Parathyroid adenoma (tissue), 2 donors: ENCODE measurements around the gene TOMT.
"Not testable (repeated sequence)": the region's sequence is repeated elsewhere in the genome, so short reads cannot be mapped to it uniquely, and the experiment has no call there.

Experiments used
- H2AFZ ChIP-seq: fragments of 300-600 bp; sonication (generic); one replicate; pipeline ENCODE4 v1.7.0; 2017; ENCODE audit warnings: antibody characterized with exemption, mild to moderate bottlenecking
- H3K27ac ChIP-seq: fragments of 300-600 bp; sonication (generic); one replicate; pipeline ENCODE4 v1.7.0; 2017
- H3K27me3 ChIP-seq: fragments of 300-600 bp; sonication (generic); one replicate; pipeline ENCODE4 v1.7.0; 2017; ENCODE audit warnings: low read length; ENCODE audit not compliant: control insufficient read depth, insufficient read depth
- H3K36me3 ChIP-seq: fragments of 300-600 bp; sonication (generic); one replicate; pipeline ENCODE4 v1.7.0; 2017; ENCODE audit warnings: low read length; ENCODE audit not compliant: control insufficient read depth, insufficient read depth
- H3K4me1 ChIP-seq: fragments of 300-600 bp; sonication (generic); one replicate; pipeline ENCODE4 v1.7.0; 2017; ENCODE audit warnings: control low read depth
- H3K4me2 ChIP-seq: fragments of 300-600 bp; sonication (generic); one replicate; pipeline ENCODE4 v1.7.0; 2017; ENCODE audit warnings: low read length
- H3K4me3 ChIP-seq: fragments of 300-600 bp; sonication (generic); one replicate; pipeline ENCODE4 v1.7.0; 2017; ENCODE audit warnings: low read depth, low read length
- H3K79me2 ChIP-seq: fragments of 300-600 bp; sonication (generic); one replicate; pipeline ENCODE4 v1.7.0; 2017; ENCODE audit warnings: control low read depth
- H3K9ac ChIP-seq: fragments of 300-600 bp; sonication (generic); one replicate; pipeline ENCODE4 v1.7.0; 2017; ENCODE audit warnings: mild to moderate bottlenecking
- H3K9me3 ChIP-seq: fragments of 300-600 bp; sonication (generic); one replicate; pipeline ENCODE4 v1.7.0; 2017; ENCODE audit warnings: low read length; ENCODE audit not compliant: control insufficient read depth
- CTCF ChIP-seq: fragments of 300-600 bp; sonication (generic); IDR thresholded peaks from one replicate; pipeline ENCODE4 v1.7.0; 2017; ENCODE audit warnings: antibody characterized with exemption, mild to moderate bottlenecking
- donor health status: primary hyperparathyroidism.

TOMT gene

GRCh38 chr11:72150882-72151281 lies 45.2 kb downstream of the TOMT start:
- Histone ChIP-seq H2AFZ (no peak overlapping the region), H3K4me2 (no peak overlapping the region), H3K9me3 (no peaks in the 10 kb centered on the region), H3K27ac (no peak overlapping the region), H3K36me3 (no peaks in the 10 kb centered on the region), H3K79me2 (no peaks in the 10 kb centered on the region), H3K4me3 (no peak overlapping the region), H3K4me1 (no peaks in the 10 kb centered on the region), H3K27me3 (no peaks in the 10 kb centered on the region), H3K9ac (no peak overlapping the region)
- no peak for TF ChIP-seq CTCF

DNA sequence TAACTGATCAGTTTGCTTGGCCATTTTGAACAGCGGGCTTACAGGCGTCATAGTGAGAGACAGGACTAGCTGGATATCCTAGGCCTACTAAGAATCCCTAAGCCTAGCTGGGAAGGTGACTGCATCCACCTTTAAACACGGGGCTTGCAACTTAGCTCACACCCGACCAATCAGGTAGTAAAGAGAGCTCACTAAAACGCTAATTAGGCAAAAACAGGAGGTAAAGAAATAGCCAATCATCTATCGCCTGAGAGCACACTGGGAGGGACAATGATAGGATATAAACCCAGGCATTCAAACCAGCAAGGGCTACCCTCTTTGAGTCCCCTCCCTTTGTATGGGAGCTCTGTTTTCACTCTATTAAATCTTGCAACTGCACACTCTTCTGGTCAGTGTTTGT lies 48.1 kb downstream of the TOMT start:
- not testable (repeated sequence) for H3K4me3 ChIP-seq, H3K9ac ChIP-seq, H3K4me2 ChIP-seq, H3K27me3 ChIP-seq, H3K79me2 ChIP-seq, H3K27ac ChIP-seq, H3K36me3 ChIP-seq, H3K9me3 ChIP-seq, H3K4me1 ChIP-seq, H2AFZ ChIP-seq

GRCh38 chr11:72154816-72155215 lies 49.1 kb downstream of the TOMT start:
- H3K9ac ChIP-seq = no peak overlapping the region
- no peaks in the 10 kb centered on the region for H3K9me3 ChIP-seq
- no peak overlapping the region for H3K4me3 ChIP-seq
- no peaks in the 10 kb centered on the region for H3K36me3 ChIP-seq
- no peak overlapping the region for H3K4me2 ChIP-seq
- no peaks in the 10 kb centered on the region for H3K79me2 ChIP-seq
- TF ChIP-seq CTCF = no peak
- no peaks in the 10 kb centered on the region for H3K4me1 ChIP-seq
- no peak overlapping the region for H3K27ac ChIP-seq
- no peak overlapping the region for H2AFZ ChIP-seq
- no peaks in the 10 kb centered on the region for H3K27me3 ChIP-seq

DNA sequence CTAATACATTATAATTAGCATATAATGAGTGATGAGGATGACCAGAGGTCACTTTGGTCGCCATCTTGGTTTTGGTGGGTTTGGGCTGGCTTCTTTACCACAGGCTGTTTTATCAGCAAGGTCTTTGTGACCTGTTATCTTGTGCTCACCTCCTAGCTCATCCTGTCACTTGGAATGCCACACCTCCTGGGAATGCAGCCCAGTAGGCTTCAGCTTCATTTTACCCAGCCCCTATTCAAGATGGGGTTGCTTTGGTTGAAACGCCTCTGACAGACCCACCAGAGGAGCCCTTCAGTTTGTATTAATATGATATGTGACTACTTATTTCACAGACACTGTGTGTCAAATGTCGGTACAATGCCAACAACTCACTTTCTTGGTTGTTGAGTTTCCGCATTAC lies 50.0 kb downstream of the TOMT start:
- Histone ChIP-seq H3K27ac (no peak overlapping the region), H3K36me3 (no peaks in the 10 kb centered on the region), H3K9me3 (no peaks in the 10 kb centered on the region), H3K27me3 (no peaks in the 10 kb centered on the region), H3K4me3 (no peak overlapping the region), H3K9ac (no peak overlapping the region), H2AFZ (no peak overlapping the region), H3K4me2 (no peak overlapping the region), H3K4me1 (no peaks in the 10 kb centered on the region), H3K79me2 (no peaks in the 10 kb centered on the region)
- no peak for TF ChIP-seq CTCF

DNA sequence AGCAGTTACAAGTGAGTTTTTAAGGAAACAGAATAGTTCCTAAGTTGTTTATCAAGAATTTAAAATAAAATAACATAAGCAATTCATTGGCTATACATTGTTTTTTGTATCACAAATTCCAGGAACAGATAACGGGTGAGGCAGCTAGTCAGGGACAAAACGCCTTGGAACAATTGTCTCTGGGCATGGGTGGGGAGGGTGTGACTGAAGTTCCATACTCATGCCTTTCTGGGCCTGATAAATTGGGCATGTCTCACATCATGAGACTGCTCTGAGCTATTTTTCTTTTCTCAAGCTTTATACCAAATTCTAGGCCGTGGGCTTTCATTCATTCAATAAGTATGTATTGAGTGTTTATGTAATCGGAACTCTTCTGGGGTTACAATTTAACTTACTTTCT lies 51.4 kb downstream of the TOMT start:
- no peaks in the 10 kb centered on the region for H3K27me3 ChIP-seq
- no peak for TF ChIP-seq CTCF
- H3K4me2 ChIP-seq = no peak overlapping the region
- H3K4me3 ChIP-seq = no peak overlapping the region
- no peak overlapping the region for H3K27ac ChIP-seq
- no peak overlapping the region for H3K9ac ChIP-seq
- no peaks in the 10 kb centered on the region for H3K79me2 ChIP-seq
- H3K9me3 ChIP-seq = no peaks in the 10 kb centered on the region
- no peak overlapping the region for H2AFZ ChIP-seq
- no peaks in the 10 kb centered on the region for H3K36me3 ChIP-seq
- H3K4me1 ChIP-seq = no peaks in the 10 kb centered on the region
